Ovary (tissue), 9 donors: Measurements from ENCODE around the gene LARP6. TPM values are rescaled to one million over a fixed set of nuclear protein-coding genes. Genes with fewer than 3 reads are reported as not detected.

Source experiments
- DNase-seq, 5 donors: peaks; one replicate each; pipeline ENCODE4 v3.0.0-alpha.2; 2019 to 2020
- H3K27ac ChIP-seq, 2 donors: fragments of 200-600 bp; one replicate each; pipeline versions ENCODE4 v1.5.1 to v1.8.0; 2019 to 2022
- H3K27me3 ChIP-seq: fragments of 200-600 bp; one replicate; pipeline ENCODE4 v1.8.0; 2022
- H3K36me3 ChIP-seq: fragments of 200-600 bp; sonication (generic); one replicate; pipeline ENCODE4 v1.5.1; 2019
- H3K4me1 ChIP-seq: one replicate; pipeline ENCODE4 v1.8.1; 2013; ENCODE audit warnings: mild to moderate bottlenecking, moderate library complexity; ENCODE audit not compliant: insufficient read depth
- H3K4me3 ChIP-seq: fragments of 200-600 bp; sonication (generic); one replicate; pipeline ENCODE4 v1.5.1; 2017
- H3K9me3 ChIP-seq, 2 donors: fragments of 200-600 bp in 1 of 2; sonication (generic) in 1 of 2; one replicate each; pipeline versions ENCODE4 v1.5.1 to v1.8.1; 2013 to 2019; ENCODE audit warnings: mild to moderate bottlenecking in 1 of 2, moderate library complexity in 1 of 2
- CTCF ChIP-seq, 3 donors: fragments of 450-650 bp in 2 of 3; fragments of 200-600 bp in 1 of 3; IDR thresholded peaks; one replicate each; pipeline versions ENCODE4 v1.5.1 to v1.8.0; 2016 to 2022; ENCODE audit warnings: antibody characterized with exemption in 3 of 3, mild to moderate bottlenecking in 1 of 3
- EP300 ChIP-seq: sonication (generic); formaldehyde crosslinking; IDR thresholded peaks from one replicate; pipeline ENCODE4 v1.6.1; 2017; ENCODE audit warnings: antibody characterized with exemption
- POLR2A ChIP-seq: fragments of 450-650 bp; IDR thresholded peaks from one replicate; pipeline ENCODE4 v1.6.1; 2017; ENCODE audit warnings: antibody characterized with exemption, mild to moderate bottlenecking, moderate library complexity
- WGBS, 3 donors: extraction: QIAGEN DNeasy Blood & Tissue Kit in 1 of 3; methylation state at CpG; one replicate each; pipeline versions ENCODE4 v1.1.5 to v1.1.7; 2013 to 2017; 5-methylcytosine and 5-hydroxymethylcytosine counted together
- intact Hi-C, 4 donors: fragments of 100-400 bp; cut with DNase I; formaldehyde crosslinking; loops; one replicate each; pipeline versions ENCODE4 v1.11.0 to v1.15.1; 2022 to 2023
- polyA plus RNA-seq, 2 donors: library from polyadenylated mRNA; stranded (reverse); fragments of 200-250 nt in 1 of 2; fragments of 350-450 nt in 1 of 2; fragmentation: Illumina TruSeq in 1 of 2; extraction: RNeasy Lipid Tissue Mini Kit (QIAGEN cat#74804) in 1 of 2; gene quantifications; one replicate each; pipeline ENCODE4 v1.2.3, GENCODE V29; 2013 to 2014
- total RNA-seq, 7 donors: library from RNA; depleted of rRNA in 2 of 7; stranded (reverse); fragments of >200 nt in 2 of 7; fragmentation: NEBNext Ultra II Directional in 3 of 7; extraction: Animal tissue kit (Norgen Biotek cat#: 25700) in 3 of 7; gene quantifications; one replicate each; pipeline versions ENCODE4 v1.1.0 to v1.2.4, GENCODE V29; 2016 to 2023
- donor health status: DM: no; HTN: no; CAD: no; lungs with moderate emphysema.
- donor health status: DM: no; HTN: no; CAD: no.
- donor health status: Bipolar disorder and iron deficiency.
- donor health status: DM: yes; HTN: yes; CAD: no.
- donor health status: DM: no; HTN: no; CAD: no.
- donor health status: DM: yes; HTN: yes; CAD: no.

LARP6 gene
- total and polyA plus RNA-seq, 9 donors, result 13.4 to 61.7 (median 31.9) TPM

- no peaks in the 10 kb centered on the region for H3K36me3 ChIP-seq
- intact Hi-C loops, result loop anchor here in 1 of 4 donors (10.0 kb wide), 1 partner anchor 45 kb away; no protein-coding TSS in a partner anchor
- 41 to 67% (median 45%) methylated on average over 9 of the region's 9 CpGs for WGBS, 3 donors
- H3K4me3 ChIP-seq, result no peak overlapping the region
- no peaks in the 10 kb centered on the region for H3K27me3 ChIP-seq
- TF ChIP-seq EP300, result no peak
- TF ChIP-seq CTCF (IDR thresholded peaks at IDR 0.05), result no peak
- no peak for TF ChIP-seq POLR2A
- DNase-seq, result peak in 3 of 5 donors; percentile 45 to 54 (median 49)
- H3K9me3 ChIP-seq, result no peaks in the 10 kb centered on the region
- H3K4me1 ChIP-seq, result peaks cover 15% of the 10 kb centered on the region
- peak overlapping the region in 1 of 2 donors; percentile 56 for H3K27ac ChIP-seq
Measured at GRCh38 chr15:70799667-70800450, 54.1 kb downstream of the LARP6 start.

- 96 to 97% (median 96%) methylated on average over 5 of the region's 5 CpGs for WGBS, 3 donors
Measured at GRCh38 chr15:70797464-70797863, 56.5 kb downstream of the LARP6 start.

GRCh38 chr15:70796516-70797310 lies 57.2 kb downstream of the LARP6 start:
- peaks cover 11% of the 10 kb centered on the region for H3K4me1 ChIP-seq
- no peaks in the 10 kb centered on the region for H3K27me3 ChIP-seq
- H3K9me3 ChIP-seq, result no peaks in the 10 kb centered on the region
- H3K27ac ChIP-seq, result no peak overlapping the region
- TF ChIP-seq POLR2A (no peak), CTCF (IDR thresholded peaks at IDR 0.05) (no peak), EP300 (no peak)
- WGBS, 3 donors, result 81 to 83% (median 83%) methylated on average over 14 of the region's 14 CpGs
- no peaks in the 10 kb centered on the region for H3K36me3 ChIP-seq
- no peak overlapping the region for H3K4me3 ChIP-seq
- intact Hi-C loops, result no loop called here
- DNase-seq, result peak in 1 of 5 donors; percentile 22

More at GRCh38 chr15:70797464-70797863, 56.5 kb downstream of the LARP6 start:
- no peak for DNase-seq
- H3K9me3 ChIP-seq, result no peaks in the 10 kb centered on the region
- no peaks in the 10 kb centered on the region for H3K27me3 ChIP-seq
- TF ChIP-seq POLR2A (no peak), CTCF (IDR thresholded peaks at IDR 0.05) (no peak), EP300 (no peak)
- intact Hi-C loops, result no loop called here
- no peak overlapping the region for H3K4me3 ChIP-seq
- H3K4me1 ChIP-seq, result peaks cover 15% of the 10 kb centered on the region
- H3K27ac ChIP-seq, result no peak overlapping the region
- H3K36me3 ChIP-seq, result no peaks in the 10 kb centered on the region

- H3K4me3 ChIP-seq, result no peak overlapping the region
- DNase-seq, result no peak
- H3K27ac ChIP-seq, result peak overlapping the region in 1 of 2 donors; percentile 52
- no peaks in the 10 kb centered on the region for H3K9me3 ChIP-seq
- intact Hi-C loops, result no loop called here
- H3K36me3 ChIP-seq, result no peaks in the 10 kb centered on the region
- 4 to 12% (median 8%) methylated on average over 2 of the region's 2 CpGs for WGBS, 3 donors
- peaks cover 5% of the 10 kb centered on the region for H3K4me1 ChIP-seq
- H3K27me3 ChIP-seq, result no peaks in the 10 kb centered on the region
- TF ChIP-seq POLR2A, result no peak
Measured at GRCh38 chr15:70795311-70795665, 58.7 kb downstream of the LARP6 start.
